Neural progenitor cell (in vitro differentiated cells): ENCODE data around the gene PDX1. TPM values are rescaled to one million over a fixed set of nuclear protein-coding genes. Genes with fewer than 3 reads are reported as not detected.

Source experiments
- DNase-seq: peaks from one replicate; pipeline ENCODE4 v3.0.0-alpha.2; 2016; ENCODE audit warnings: low spot score
- H2AFZ ChIP-seq: fragments of 200-600 bp; sonication (generic); replicated peaks from 2 replicates; pipeline ENCODE4 v1.6.1; 2016; ENCODE audit warnings: antibody characterized with exemption
- H3F3A ChIP-seq: fragments of 200-600 bp; sonication (generic); 2 replicates; pipeline ENCODE4 v1.6.1; 2016; ENCODE audit warnings: antibody characterized with exemption, low read depth
- H3K27ac ChIP-seq: fragments of 200-600 bp; sonication (generic); 2 replicates; pipeline ENCODE4 v1.5.1; 2016; ENCODE audit warnings: mild to moderate bottlenecking
- H3K27me3 ChIP-seq: fragments of 200-600 bp; sonication (generic); 2 replicates; pipeline ENCODE4 v1.6.1; 2016; ENCODE audit warnings: mild to moderate bottlenecking, moderate library complexity
- H3K36me3 ChIP-seq: fragments of 200-600 bp; sonication (generic); 2 replicates; pipeline ENCODE4 v1.5.1; 2016
- H3K4me1 ChIP-seq: fragments of 200-600 bp; sonication (generic); 2 replicates; pipeline ENCODE4 v1.6.1; 2016; ENCODE audit warnings: mixed run types
- H3K4me2 ChIP-seq: fragments of 200-600 bp; sonication (generic); 2 replicates; pipeline ENCODE4 v1.6.1; 2016
- H3K4me3 ChIP-seq: fragments of 200-600 bp; sonication (generic); 2 replicates; pipeline ENCODE4 v1.5.1; 2016
- H3K79me2 ChIP-seq: fragments of 200-600 bp; sonication (generic); 2 replicates; pipeline ENCODE4 v1.6.1; 2016; ENCODE audit warnings: low read depth
- H3K9ac ChIP-seq: fragments of 200-600 bp; sonication (generic); 2 replicates; pipeline ENCODE4 v1.6.1; 2016
- H3K9me3 ChIP-seq: fragments of 200-600 bp; sonication (generic); 2 replicates; pipeline ENCODE4 v1.5.1; 2016; ENCODE audit warnings: low read depth
- H4K20me1 ChIP-seq: fragments of 200-600 bp; sonication (generic); 2 replicates; pipeline ENCODE4 v1.6.1; 2016; ENCODE audit warnings: low read depth
- H3K27ac Mint-ChIP-seq: 3 replicates; pipeline ENCODE4 v1.8.0; 2021; ENCODE audit warnings: mixed read lengths
- H3K27me3 Mint-ChIP-seq: 2 replicates; pipeline ENCODE4 v1.8.0; 2022; ENCODE audit warnings: low read depth, mild to moderate bottlenecking, inconsistent platforms, moderate library complexity, mixed read lengths; ENCODE audit not compliant: insufficient read depth
- H3K36me3 Mint-ChIP-seq: 3 replicates; pipeline ENCODE4 v1.8.0; 2021; ENCODE audit warnings: mixed read lengths
- H3K4me1 Mint-ChIP-seq: 3 replicates; pipeline ENCODE4 v1.8.0; 2021; ENCODE audit warnings: mixed read lengths
- H3K4me3 Mint-ChIP-seq: 3 replicates; pipeline ENCODE4 v1.8.0; 2021; ENCODE audit warnings: mild to moderate bottlenecking, moderate library complexity, mixed read lengths
- H3K9me3 Mint-ChIP-seq: 3 replicates; pipeline ENCODE4 v1.8.0; 2020; ENCODE audit warnings: mixed read lengths
- EZH2 ChIP-seq: fragments of 200-600 bp; sonication (generic); IDR thresholded peaks from 2 replicates; pipeline ENCODE4 v1.6.1; 2017; ENCODE audit warnings: antibody characterized with exemption, mild to moderate bottlenecking, moderate library complexity
- EZH2phosphoT487 ChIP-seq: fragments of 200-600 bp; sonication (generic); IDR thresholded peaks from 2 replicates; pipeline ENCODE4 v1.6.1; 2017; ENCODE audit warnings: antibody characterized with exemption
- small RNA-seq: library from RNA; depleted of rRNA; stranded (forward); fragments of <200 nt; gene quantifications from one replicate; pipeline ENCODE3, GENCODE V24; 2015
- total RNA-seq: library from RNA; depleted of rRNA; stranded (reverse); fragments of >200 nt; gene quantifications from 2 replicates; pipeline ENCODE4 v1.2.3, GENCODE V29; 2015; ENCODE audit warnings: low replicate concordance
- TF ChIP-seq, protein P1 (sequence below): fragments of 200-600 bp; sonication (generic); IDR thresholded peaks from 2 replicates; pipeline ENCODE4 v1.5.1; 2017; ENCODE audit warnings: antibody characterized with exemption, mild to moderate bottlenecking

PDX1 gene
- total RNA-seq, 1 donor from 2014 or later = not detected

GRCh38 chr13:27973961-27974662, 54.3 kb downstream of the PDX1 start:
- TF ChIP-seq, protein P1, sequence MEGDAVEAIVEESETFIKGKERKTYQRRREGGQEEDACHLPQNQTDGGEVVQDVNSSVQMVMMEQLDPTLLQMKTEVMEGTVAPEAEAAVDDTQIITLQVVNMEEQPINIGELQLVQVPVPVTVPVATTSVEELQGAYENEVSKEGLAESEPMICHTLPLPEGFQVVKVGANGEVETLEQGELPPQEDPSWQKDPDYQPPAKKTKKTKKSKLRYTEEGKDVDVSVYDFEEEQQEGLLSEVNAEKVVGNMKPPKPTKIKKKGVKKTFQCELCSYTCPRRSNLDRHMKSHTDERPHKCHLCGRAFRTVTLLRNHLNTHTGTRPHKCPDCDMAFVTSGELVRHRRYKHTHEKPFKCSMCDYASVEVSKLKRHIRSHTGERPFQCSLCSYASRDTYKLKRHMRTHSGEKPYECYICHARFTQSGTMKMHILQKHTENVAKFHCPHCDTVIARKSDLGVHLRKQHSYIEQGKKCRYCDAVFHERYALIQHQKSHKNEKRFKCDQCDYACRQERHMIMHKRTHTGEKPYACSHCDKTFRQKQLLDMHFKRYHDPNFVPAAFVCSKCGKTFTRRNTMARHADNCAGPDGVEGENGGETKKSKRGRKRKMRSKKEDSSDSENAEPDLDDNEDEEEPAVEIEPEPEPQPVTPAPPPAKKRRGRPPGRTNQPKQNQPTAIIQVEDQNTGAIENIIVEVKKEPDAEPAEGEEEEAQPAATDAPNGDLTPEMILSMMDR = no peak
- TF ChIP-seq EZH2 = no peak
- TF ChIP-seq EZH2phosphoT487 = no peak
- no peak overlapping the region for H3K27ac Mint-ChIP-seq
- no peaks in the 10 kb centered on the region for H3K36me3 Mint-ChIP-seq
- H3F3A ChIP-seq = peaks cover 65% of the 10 kb centered on the region
- no peak overlapping the region for H3K4me3 ChIP-seq
- H2AFZ ChIP-seq = no peak overlapping the region
- H3K9me3 Mint-ChIP-seq = peaks cover 3% of the 10 kb centered on the region
- H3K36me3 ChIP-seq = no peaks in the 10 kb centered on the region
- DNase-seq = no peak
- no peak overlapping the region for H3K27ac ChIP-seq
- peaks cover 42% of the 10 kb centered on the region for H3K4me1 ChIP-seq
- peaks cover 92% of the 10 kb centered on the region for H4K20me1 ChIP-seq
- H3K4me3 Mint-ChIP-seq = peak overlapping the region; percentile 41
- H3K9ac ChIP-seq = no peak overlapping the region
- H3K4me2 ChIP-seq = no peak overlapping the region
- peaks cover 100% of the 10 kb centered on the region for H3K27me3 ChIP-seq
- peaks cover 90% of the 10 kb centered on the region for H3K27me3 Mint-ChIP-seq
- H3K9me3 ChIP-seq = no peaks in the 10 kb centered on the region
- peaks cover 16% of the 10 kb centered on the region for H3K4me1 Mint-ChIP-seq
- no peaks in the 10 kb centered on the region for H3K79me2 ChIP-seq

Small RNA genes within 50 kb of the gene (small RNA-seq; reads per million reads assigned to genes)
- not detected for gene ATP5F1EP2

Other genes starting within 250 kb of the PDX1 start
- gene GSX1, start 127.5 kb upstream of the PDX1 start, total RNA-seq = not detected in 2 replicates
- not detected in 2 replicates for gene CDX2, start 49.3 kb downstream of the PDX1 start, total RNA-seq
- gene URAD, start 68.7 kb downstream of the PDX1 start, total RNA-seq = not detected in 2 replicates
- gene FLT3, start 180.6 kb downstream of the PDX1 start, total RNA-seq = 0.58 and 0.77 TPM in 2 replicates
- 46.1 and 50.1 TPM in 2 replicates for gene PAN3, start 218.5 kb downstream of the PDX1 start, total RNA-seq